Bronchial epithelial cell (primary cell): ENCODE data around the gene L2HGDH. TPM values are rescaled to one million over a fixed set of nuclear protein-coding genes. Genes with fewer than 3 reads are reported as not detected.
"Not testable (repeated sequence)": the region's sequence is repeated elsewhere in the genome, so short reads cannot be mapped to it uniquely, and the experiment has no call there.

Experiments
- DNase-seq: peaks from one replicate; pipeline ENCODE4 v3.0.0-alpha.2; 2010; ENCODE audit warnings: low read depth
- FAIRE-seq: peaks from 2 replicates; lab custom pipeline; 2011; peaks lifted over from hg19 to GRCh38; lab: Jason Lieb, UNC
- H3K27me3 ChIP-seq: 2 replicates; pipeline ENCODE4 v1.5.1; 2011; ENCODE audit warnings: low read length; ENCODE audit not compliant: control insufficient read depth, insufficient read depth
- H3K36me3 ChIP-seq: 2 replicates; pipeline ENCODE4 v1.5.1; 2011; ENCODE audit warnings: low read length; ENCODE audit not compliant: control insufficient read depth, insufficient read depth
- H3K4me3 ChIP-seq: 2 replicates; pipeline ENCODE4 v1.5.1; 2011; ENCODE audit warnings: mild to moderate bottlenecking, low read depth, low read length, control low read depth
- CTCF ChIP-seq: IDR thresholded peaks from 2 replicates; pipeline ENCODE4 v1.5.1; 2011; ENCODE audit warnings: mild to moderate bottlenecking, moderate library complexity, low read length, control low read depth, inconsistent platforms; ENCODE audit not compliant: insufficient read depth, severe bottlenecking
- total RNA-seq: library from RNA; depleted of rRNA; stranded (reverse); fragments of >200 nt; gene quantifications from 2 replicates; pipeline ENCODE4 v1.2.1, GENCODE V29; 2014

Gene L2HGDH
- total RNA-seq, 1 donor from 2014 or later: 6.6 TPM

- no peak for TF ChIP-seq CTCF
- Histone ChIP-seq H3K36me3 (peaks cover 2% of the 10 kb centered on the region), H3K27me3 (no peaks in the 10 kb centered on the region), H3K4me3 (no peak overlapping the region)
- no peak for FAIRE-seq
- peak; percentile 84 for DNase-seq
Measured at GRCh38 chr14:50319293-50319692, 7.3 kb upstream of the L2HGDH start.

- peak; percentile 48 for TF ChIP-seq CTCF
- FAIRE-seq (no peak), DNase-seq (peak; percentile 47)
- Histone ChIP-seq H3K4me3 (no peak overlapping the region), H3K27me3 (no peaks in the 10 kb centered on the region), H3K36me3 (peaks cover 2% of the 10 kb centered on the region)
Measured at GRCh38 chr14:50318031-50318626, 6.1 kb upstream of the L2HGDH start.

- DNase-seq, H3K36me3 ChIP-seq, FAIRE-seq, H3K4me3 ChIP-seq, H3K27me3 ChIP-seq: not testable (repeated sequence)
Measured at GRCh38 chr14:50314098-50314497, 2.1 kb upstream of the L2HGDH start.

- peak; percentile 40 for DNase-seq
- H3K36me3 ChIP-seq: peaks cover 2% of the 10 kb centered on the region
- no peak for TF ChIP-seq CTCF
- peak overlapping the region; percentile 60 for H3K4me3 ChIP-seq
- no peak for FAIRE-seq
- H3K27me3 ChIP-seq: no peaks in the 10 kb centered on the region
Measured at GRCh38 chr14:50312734-50313054, 665 bp upstream of the L2HGDH start.

- FAIRE-seq (no peak), DNase-seq (no peak)
- H3K27me3 ChIP-seq: no peaks in the 10 kb centered on the region
- peak overlapping the region; percentile 60 for H3K4me3 ChIP-seq
- peak; percentile 68 for TF ChIP-seq CTCF
- peaks cover 2% of the 10 kb centered on the region for H3K36me3 ChIP-seq
Measured at GRCh38 chr14:50311337-50311971, 575 bp downstream of the L2HGDH start.

GRCh38 chr14:50310445-50310844 lies 1.6 kb downstream of the L2HGDH start:
- FAIRE-seq (no peak), DNase-seq (no peak)
- no peak overlapping the region for H3K4me3 ChIP-seq
- TF ChIP-seq CTCF: no peak
- H3K36me3 ChIP-seq: peaks cover 2% of the 10 kb centered on the region
- no peaks in the 10 kb centered on the region for H3K27me3 ChIP-seq
